Astrocyte of the cerebellum (primary cell): ENCODE measurements around the gene CDH12.

Experiments
- DNase-seq: peaks from one replicate; pipeline ENCODE4 v3.0.0-alpha.2; 2011; ENCODE audit warnings: low read depth
- H3K4me3 ChIP-seq: 2 replicates; pipeline ENCODE4 v1.5.1; 2011; ENCODE audit warnings: mild to moderate bottlenecking, low read depth, low read length, moderate library complexity
- CTCF ChIP-seq: IDR thresholded peaks from 2 replicates; pipeline ENCODE4 v1.5.1; 2012; ENCODE audit warnings: low read length, low read depth, moderate library complexity, mild to moderate bottlenecking; ENCODE audit errors: missing control alignments
- in situ Hi-C: cut with HindIII; loops from 2 replicates; pipeline ENCODE4 v1.10.0; 2017; ENCODE audit warnings: low sequenced_read_pairs

Gene CDH12

GRCh38 chr5:21723500-21723899 is 1129.6 kb downstream of the CDH12 start:
- TF ChIP-seq CTCF = no peak
- no peak overlapping the region for H3K4me3 ChIP-seq
- DNase-seq = no peak
- in situ Hi-C loops = no loop called here

GRCh38 chr5:21711866-21712758 is 1141.0 kb downstream of the CDH12 start:
- no peak for DNase-seq
- no peak for TF ChIP-seq CTCF
- in situ Hi-C loops = no loop called here
- no peak overlapping the region for H3K4me3 ChIP-seq

DNA sequence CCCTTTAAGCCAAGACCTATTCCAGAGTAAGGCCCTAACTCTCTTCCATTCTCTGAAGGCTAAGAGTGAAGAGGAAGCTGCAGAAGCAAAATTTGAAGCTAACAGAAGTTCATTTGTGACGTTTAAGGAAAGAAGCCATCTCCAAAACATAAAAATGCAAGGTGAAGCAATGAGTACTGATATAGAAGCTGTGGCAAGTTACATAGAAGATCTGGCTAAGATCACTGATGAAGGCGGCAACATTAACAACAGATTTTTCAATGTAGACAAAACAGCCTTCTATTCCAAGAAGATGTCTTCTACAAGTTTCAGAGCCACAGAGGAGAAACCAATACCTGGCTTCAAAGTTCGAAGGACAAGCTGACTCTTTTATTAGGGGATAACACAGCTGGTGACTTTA is 1143.4 kb downstream of the CDH12 start:
- H3K4me3 ChIP-seq = no peak overlapping the region
- DNase-seq = no peak
- TF ChIP-seq CTCF = no peak
- in situ Hi-C loops = no loop called here

DNA sequence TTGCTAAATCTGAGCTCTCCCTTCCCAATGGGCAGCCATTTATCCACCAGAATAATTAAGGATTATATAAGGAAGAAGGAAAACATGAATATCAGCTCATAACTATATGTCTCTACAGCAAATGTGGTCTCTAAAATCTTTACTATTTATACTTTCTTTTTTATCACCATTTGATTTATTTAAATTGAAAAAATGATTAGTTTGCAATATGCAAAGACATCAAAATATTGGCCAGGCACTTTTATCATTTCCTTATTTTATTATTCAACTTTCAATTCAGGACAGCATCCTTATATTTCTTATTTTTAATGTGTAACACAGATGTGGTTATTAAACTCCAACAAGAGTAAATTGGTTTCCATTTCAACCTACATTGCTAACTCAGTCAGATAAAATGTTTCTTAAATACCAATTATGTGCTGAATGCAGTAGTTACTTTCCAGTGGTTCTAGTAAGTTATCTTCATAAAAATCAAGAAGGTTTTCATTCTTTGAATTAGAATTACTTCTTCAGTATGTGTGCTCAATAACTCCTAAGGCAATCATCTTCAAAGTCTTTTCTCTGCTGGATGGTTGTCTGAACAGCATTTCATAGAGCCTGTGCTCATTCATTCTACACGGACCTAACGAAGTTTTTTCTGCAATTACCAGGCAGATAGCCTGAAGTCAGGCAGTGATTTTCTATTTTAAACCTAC is 1148.0 kb downstream of the CDH12 start:
- TF ChIP-seq CTCF = no peak
- no peak overlapping the region for H3K4me3 ChIP-seq
- no peak for DNase-seq
- in situ Hi-C loops = no loop called here

GRCh38 chr5:21701317-21701716 is 1151.8 kb downstream of the CDH12 start:
- H3K4me3 ChIP-seq = no peak overlapping the region
- no peak for TF ChIP-seq CTCF
- in situ Hi-C loops = no loop called here
- no peak for DNase-seq
